Measurements from ENCODE around the gene ATRN. TPM values are rescaled to one million over a fixed set of nuclear protein-coding genes. Genes with fewer than 3 reads are reported as not detected.

ATRN gene
- total RNA-seq, 1 donor from 2014 or later, result 21.4 TPM

DNA sequence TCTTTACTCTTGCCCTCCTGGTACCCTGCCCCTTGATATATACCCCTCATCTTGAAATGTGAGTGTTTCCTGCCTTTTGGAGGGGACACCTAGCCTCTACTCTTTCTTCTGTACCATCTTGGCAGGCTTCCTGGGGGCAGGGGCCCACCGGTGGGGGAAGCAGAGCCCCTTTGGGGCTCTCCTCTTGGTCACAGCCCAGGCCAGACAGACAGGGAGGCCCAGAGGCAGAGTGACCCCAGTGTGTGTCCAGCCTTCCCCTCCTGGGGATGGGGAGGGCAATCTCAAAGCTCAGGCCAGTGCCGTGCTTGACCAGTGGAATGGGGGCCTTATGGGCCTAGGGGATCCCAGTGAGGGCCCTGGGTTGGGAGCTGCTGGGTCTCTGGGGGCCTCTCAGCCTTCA is 207.4 kb downstream of the ATRN start:
- H3K27me3 ChIP-seq (ENCODE audit: control insufficient read depth in 3 of 3, insufficient read depth in 3 of 3, low read length in 3 of 3), result peaks cover 11 to 24% (median 21%) of the 10 kb centered on the region in 3 donors
- no peaks in the 10 kb centered on the region for H3K9me3 ChIP-seq (ENCODE audit: control insufficient read depth in 3 of 3, low read length in 3 of 3)
- H3K9ac ChIP-seq (ENCODE audit: low read depth in 1 of 3, low read length in 3 of 3), result no peak overlapping the region
- peaks cover 0 to 3% (median 0%) of the 10 kb centered on the region in 3 donors for H3K36me3 ChIP-seq (ENCODE audit: control insufficient read depth in 3 of 3, insufficient read depth in 3 of 3, low read length in 3 of 3)
- H3K4me3 ChIP-seq (ENCODE audit: low read length in 3 of 3), result no peak overlapping the region
- H3K4me1 ChIP-seq (ENCODE audit: control insufficient read depth in 3 of 3, insufficient read depth in 3 of 3, low read length in 3 of 3), result peaks cover 13 to 19% (median 16%) of the 10 kb centered on the region in 3 donors
- H3K27ac ChIP-seq (ENCODE audit: low read depth, low read length), result no peak overlapping the region

DNA sequence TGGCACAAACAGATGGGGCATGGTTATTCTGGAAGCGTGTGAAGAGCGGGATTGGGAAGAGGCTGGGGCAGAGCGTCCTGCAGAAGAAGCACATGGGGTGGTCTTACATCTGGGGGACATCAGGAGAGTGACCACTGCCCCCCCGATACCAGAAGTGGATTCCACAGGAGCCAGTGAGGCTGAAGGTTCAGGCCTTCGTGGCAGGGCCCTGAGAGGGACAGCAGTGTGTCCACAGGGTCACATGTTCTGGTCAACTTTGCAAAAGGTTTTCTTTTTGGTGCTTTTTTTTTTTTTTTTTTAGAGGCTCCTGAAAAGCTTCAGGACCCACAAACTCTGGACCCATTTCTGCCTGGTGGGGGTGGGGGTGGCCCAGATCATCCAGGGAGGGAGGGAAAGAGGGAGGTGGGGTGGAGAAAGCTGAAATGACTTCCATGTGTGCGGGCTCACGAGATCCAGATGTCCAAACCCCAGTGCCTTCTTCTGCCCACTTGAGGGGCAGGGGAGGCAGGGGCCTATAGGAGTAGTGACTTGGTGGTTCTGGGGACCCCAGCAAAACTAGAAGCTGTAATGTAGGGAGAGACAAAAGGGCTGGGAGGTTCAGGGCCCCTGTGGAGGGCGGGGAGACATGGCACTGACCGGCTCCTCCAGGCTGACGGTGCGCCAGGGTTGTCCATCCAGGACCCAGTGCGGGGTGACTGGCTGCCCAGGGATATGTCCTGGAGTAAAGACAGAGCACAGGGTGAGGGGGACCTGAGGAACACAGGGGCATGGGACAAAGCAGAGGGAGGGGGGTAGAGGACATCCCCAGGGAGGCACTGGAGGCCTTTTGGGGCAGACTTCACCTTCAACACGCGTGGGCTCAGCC is 208.3 kb downstream of the ATRN start:
- H3K4me1 ChIP-seq (ENCODE audit: control insufficient read depth in 3 of 3, insufficient read depth in 3 of 3, low read length in 3 of 3), result peaks cover 13 to 19% (median 16%) of the 10 kb centered on the region in 3 donors
- H3K36me3 ChIP-seq (ENCODE audit: control insufficient read depth in 3 of 3, insufficient read depth in 3 of 3, low read length in 3 of 3), result peaks cover 0 to 3% (median 0%) of the 10 kb centered on the region in 3 donors
- no peaks in the 10 kb centered on the region for H3K9me3 ChIP-seq (ENCODE audit: control insufficient read depth in 3 of 3, low read length in 3 of 3)
- no peak overlapping the region for H3K27ac ChIP-seq (ENCODE audit: low read depth, low read length)
- peaks cover 11 to 22% (median 18%) of the 10 kb centered on the region in 3 donors for H3K27me3 ChIP-seq (ENCODE audit: control insufficient read depth in 3 of 3, insufficient read depth in 3 of 3, low read length in 3 of 3)
- H3K9ac ChIP-seq (ENCODE audit: low read depth in 1 of 3, low read length in 3 of 3), result peak overlapping the region in 1 of 3 donors; percentile 10
- no peak overlapping the region for H3K4me3 ChIP-seq (ENCODE audit: low read length in 3 of 3)

DNA sequence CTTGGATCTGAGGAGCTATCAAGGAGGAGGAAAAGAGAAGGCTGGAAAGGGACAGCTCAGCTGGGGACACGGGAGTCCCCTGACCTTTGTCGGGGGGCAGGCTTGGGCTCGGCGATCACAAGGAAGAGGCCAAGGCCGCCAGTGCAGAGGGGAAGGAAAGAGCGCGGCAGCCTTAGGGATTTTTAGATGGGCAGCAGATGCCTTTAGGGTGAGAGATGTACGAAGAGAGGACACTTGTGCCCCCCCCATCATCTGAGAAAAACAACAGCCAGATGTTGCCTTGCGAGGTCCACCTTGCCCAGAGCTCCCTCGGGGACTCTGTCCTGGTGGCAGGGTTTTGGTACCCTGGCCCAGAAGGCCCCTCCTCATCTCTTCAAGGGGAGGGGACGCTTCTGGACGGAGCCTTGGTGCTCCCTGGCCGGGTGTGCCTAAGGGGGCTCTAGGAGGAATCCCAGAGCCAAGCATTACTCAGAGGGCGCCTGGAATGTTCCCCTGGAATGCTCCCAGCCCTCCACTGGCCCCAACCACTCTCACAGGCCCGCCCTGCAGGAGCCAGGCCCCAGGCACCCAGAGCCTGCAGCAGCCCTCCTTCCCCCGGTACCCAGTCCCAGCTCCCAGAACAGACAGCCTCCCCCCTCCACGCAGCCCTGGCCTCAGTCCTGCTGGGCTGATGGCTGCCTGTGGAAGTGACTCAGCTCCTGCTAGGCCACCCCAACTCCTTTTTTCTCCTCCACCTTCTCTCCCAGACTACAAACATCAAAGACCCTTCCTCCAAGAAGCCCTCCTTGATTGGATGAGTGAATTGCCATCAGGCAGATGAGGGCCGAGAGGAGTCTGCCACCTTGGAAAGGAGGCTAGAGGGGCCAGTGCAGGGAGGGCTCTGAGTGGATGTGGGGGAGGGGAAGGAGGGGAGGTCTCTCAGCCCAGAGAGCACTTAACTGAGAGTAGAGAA is 209.2 kb downstream of the ATRN start:
- H3K9me3 ChIP-seq (ENCODE audit: control insufficient read depth in 3 of 3, low read length in 3 of 3), result no peaks in the 10 kb centered on the region
- peaks cover 0 to 3% (median 0%) of the 10 kb centered on the region in 3 donors for H3K36me3 ChIP-seq (ENCODE audit: control insufficient read depth in 3 of 3, insufficient read depth in 3 of 3, low read length in 3 of 3)
- H3K4me3 ChIP-seq (ENCODE audit: low read length in 3 of 3), result peak overlapping the region in 2 of 3 donors; percentile 22 to 66
- H3K4me1 ChIP-seq (ENCODE audit: control insufficient read depth in 3 of 3, insufficient read depth in 3 of 3, low read length in 3 of 3), result peaks cover 13 to 19% (median 16%) of the 10 kb centered on the region in 3 donors
- H3K27me3 ChIP-seq (ENCODE audit: control insufficient read depth in 3 of 3, insufficient read depth in 3 of 3, low read length in 3 of 3), result peaks cover 8 to 14% (median 13%) of the 10 kb centered on the region in 3 donors
- peak overlapping the region in 2 of 3 donors; percentile 10 to 57 for H3K9ac ChIP-seq (ENCODE audit: low read depth in 1 of 3, low read length in 3 of 3)
- H3K27ac ChIP-seq (ENCODE audit: low read depth, low read length), result no peak overlapping the region

DNA sequence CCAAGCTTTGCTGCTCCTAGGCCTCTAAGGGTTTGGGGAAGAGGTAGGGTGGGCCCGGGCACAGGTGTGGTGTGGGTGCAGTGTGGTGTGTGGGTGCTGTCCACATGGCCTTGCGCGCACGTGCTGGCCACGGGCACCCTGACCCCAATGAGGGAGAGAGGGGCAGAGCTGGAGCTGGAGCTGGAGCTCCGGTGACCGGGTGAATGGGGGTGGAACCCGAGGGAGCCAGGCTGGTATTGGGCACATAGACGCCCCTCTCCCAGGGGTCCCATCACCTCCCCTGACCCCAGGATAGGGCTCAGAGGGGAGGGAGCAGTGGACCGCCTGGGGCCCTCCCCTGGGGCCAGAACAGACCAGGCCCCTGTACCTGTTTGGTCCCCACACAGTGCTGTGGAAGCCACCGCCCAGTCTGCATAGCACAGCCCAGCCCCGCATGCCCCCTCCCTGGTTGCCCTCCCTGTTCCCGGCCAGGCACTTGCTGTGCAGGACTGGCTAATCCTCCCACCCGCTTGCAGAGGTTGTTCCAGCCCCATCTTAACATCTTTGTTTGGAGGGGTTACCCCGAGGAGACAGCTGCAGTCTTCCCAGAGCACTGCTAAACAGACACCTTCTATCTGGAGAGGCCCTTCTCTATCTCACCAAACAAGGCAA is 210.0 kb downstream of the ATRN start:
- Histone ChIP-seq H3K4me1 (ENCODE audit: control insufficient read depth in 3 of 3, insufficient read depth in 3 of 3, low read length in 3 of 3) (peaks cover 13 to 19% (median 16%) of the 10 kb centered on the region in 3 donors), H3K4me3 (ENCODE audit: low read length in 3 of 3) (peak overlapping the region; percentile 46 to 67 (median 66)), H3K27me3 (ENCODE audit: control insufficient read depth in 3 of 3, insufficient read depth in 3 of 3, low read length in 3 of 3) (peaks cover 8 to 14% (median 13%) of the 10 kb centered on the region in 3 donors), H3K9ac (ENCODE audit: low read depth in 1 of 3, low read length in 3 of 3) (peak overlapping the region; percentile 33 to 57 (median 53)), H3K9me3 (ENCODE audit: control insufficient read depth in 3 of 3, low read length in 3 of 3) (no peaks in the 10 kb centered on the region), H3K27ac (ENCODE audit: low read depth, low read length) (no peak overlapping the region), H3K36me3 (ENCODE audit: control insufficient read depth in 3 of 3, insufficient read depth in 3 of 3, low read length in 3 of 3) (peaks cover 0 to 3% (median 0%) of the 10 kb centered on the region in 3 donors)

DNA sequence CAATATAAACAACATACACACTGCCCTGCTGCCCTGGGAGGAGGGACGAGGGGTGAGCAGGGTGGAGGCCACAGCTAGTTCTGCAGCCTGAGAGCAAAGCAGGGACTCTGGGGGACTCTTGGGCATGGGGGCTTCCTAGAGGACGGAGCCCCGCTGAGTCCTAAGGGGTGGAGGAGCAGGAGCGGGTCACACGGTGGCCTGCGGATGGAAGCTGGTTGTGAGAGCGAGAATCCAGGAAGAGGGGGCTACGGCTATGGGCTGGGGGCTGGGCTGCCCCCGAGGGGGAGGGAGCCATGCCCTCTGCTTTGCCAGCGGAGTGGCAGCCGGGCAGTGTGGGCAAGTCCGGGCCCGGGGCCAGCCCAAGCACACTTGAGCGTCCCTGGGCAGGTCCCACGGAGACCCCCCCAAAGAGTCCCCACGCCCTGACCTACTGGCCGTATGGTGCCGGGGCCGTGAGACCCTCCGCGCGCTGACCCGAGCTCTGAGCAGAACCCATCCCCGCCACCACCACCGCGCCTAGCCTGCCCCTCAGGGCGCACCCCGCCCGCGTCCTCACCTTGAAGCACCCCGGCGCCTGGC is 210.6 kb downstream of the ATRN start:
- Histone ChIP-seq H3K9me3 (ENCODE audit: control insufficient read depth in 3 of 3, low read length in 3 of 3) (no peaks in the 10 kb centered on the region), H3K27me3 (ENCODE audit: control insufficient read depth in 3 of 3, insufficient read depth in 3 of 3, low read length in 3 of 3) (peaks cover 8 to 14% (median 13%) of the 10 kb centered on the region in 3 donors), H3K4me1 (ENCODE audit: control insufficient read depth in 3 of 3, insufficient read depth in 3 of 3, low read length in 3 of 3) (peaks cover 16 to 20% (median 19%) of the 10 kb centered on the region in 3 donors), H3K9ac (ENCODE audit: low read depth in 1 of 3, low read length in 3 of 3) (peak overlapping the region; percentile 12 to 66 (median 53)), H3K36me3 (ENCODE audit: control insufficient read depth in 3 of 3, insufficient read depth in 3 of 3, low read length in 3 of 3) (no peaks in the 10 kb centered on the region), H3K27ac (ENCODE audit: low read depth, low read length) (no peak overlapping the region), H3K4me3 (ENCODE audit: low read length in 3 of 3) (peak overlapping the region; percentile 46 to 67 (median 66))

DNA sequence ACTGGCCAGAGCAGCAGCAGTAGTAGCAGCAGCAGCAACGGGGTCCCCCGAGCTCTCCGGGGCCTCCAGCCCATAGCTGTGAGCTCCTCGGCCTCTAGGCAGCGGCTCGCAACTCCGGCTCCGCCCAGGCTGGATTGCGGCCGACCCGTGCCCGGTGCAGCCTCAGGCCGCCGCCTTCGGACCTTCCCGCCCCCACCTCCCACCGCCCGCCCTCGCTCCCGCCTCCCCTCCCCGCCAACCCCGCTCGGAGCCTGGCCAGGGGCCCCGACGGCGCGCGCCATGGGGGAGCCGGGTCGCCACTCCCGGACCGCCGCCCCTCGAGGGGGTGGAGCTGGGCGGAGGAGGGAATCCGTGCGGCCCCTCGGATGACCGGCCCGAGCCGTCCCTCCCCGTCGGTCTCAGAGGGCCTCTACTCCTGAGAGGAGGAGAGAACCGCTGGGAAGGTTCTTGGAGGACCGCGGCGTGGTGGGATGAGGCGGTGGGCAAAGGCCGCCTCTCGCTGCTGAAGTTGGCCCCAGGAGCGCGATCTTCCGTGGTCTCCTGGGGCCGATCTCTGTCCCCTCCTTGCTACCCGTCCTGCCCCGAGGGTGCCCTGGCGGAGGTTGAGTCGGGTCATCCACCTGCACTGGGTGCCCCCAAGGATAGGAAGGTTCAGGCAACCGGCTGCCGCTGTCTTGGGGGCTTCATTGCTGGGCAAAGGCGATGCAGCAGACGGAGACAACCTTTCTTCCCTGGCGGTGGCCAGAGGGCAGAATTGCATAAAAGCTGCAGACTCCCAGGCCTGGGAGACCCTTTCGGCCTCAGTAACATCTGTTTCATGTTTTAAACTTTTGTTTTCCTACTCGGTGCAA is 211.3 kb downstream of the ATRN start, which contains the start of gene ADAM33:
ADAM33 (minus strand) TSS at position 80 of the 851 bp plus-strand sequence; CDS start at position 74, 6 bp downstream.
- H3K27ac ChIP-seq (ENCODE audit: low read depth, low read length), result no peak within 1 kb of the TSS
- H3K27me3 ChIP-seq (ENCODE audit: control insufficient read depth in 3 of 3, insufficient read depth in 3 of 3, low read length in 3 of 3), result peaks cover 8 to 14% (median 13%) of the 10 kb centered on the region in 3 donors
- no peaks in the 10 kb centered on the region for H3K36me3 ChIP-seq (ENCODE audit: control insufficient read depth in 3 of 3, insufficient read depth in 3 of 3, low read length in 3 of 3)
- peaks cover 17 to 22% (median 20%) of the 10 kb centered on the region in 3 donors for H3K4me1 ChIP-seq (ENCODE audit: control insufficient read depth in 3 of 3, insufficient read depth in 3 of 3, low read length in 3 of 3)
- H3K9me3 ChIP-seq (ENCODE audit: control insufficient read depth in 3 of 3, low read length in 3 of 3), result no peaks in the 10 kb centered on the region
- H3K4me3 ChIP-seq (ENCODE audit: low read length in 3 of 3), result peak within 1 kb of the TSS; percentile 46 to 67 (median 66)
- H3K9ac ChIP-seq (ENCODE audit: low read depth in 1 of 3, low read length in 3 of 3), result peak within 1 kb of the TSS; percentile 33 to 66 (median 53)

DNA sequence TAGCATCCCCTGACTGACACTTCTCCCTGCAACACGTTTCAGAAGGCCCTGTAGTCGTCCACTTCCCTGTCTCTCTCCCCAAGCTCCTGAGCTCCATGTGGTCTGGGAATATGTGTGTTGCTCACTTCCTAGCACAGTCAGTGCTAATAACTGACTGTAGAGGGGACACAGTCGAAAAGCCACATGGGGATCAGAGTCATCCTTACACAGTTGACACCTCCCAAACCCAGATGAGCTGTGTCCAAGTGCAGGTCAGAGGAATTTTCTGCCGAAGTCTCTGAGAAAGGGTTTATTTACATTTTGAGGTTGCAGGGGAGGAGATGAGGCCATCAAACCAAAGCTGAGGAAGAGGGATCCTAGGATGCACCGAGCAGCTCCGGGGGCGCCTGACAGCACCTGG is 214.5 kb downstream of the ATRN start:
- Histone ChIP-seq H3K4me3 (ENCODE audit: low read length in 3 of 3) (no peak overlapping the region), H3K4me1 (ENCODE audit: control insufficient read depth in 3 of 3, insufficient read depth in 3 of 3, low read length in 3 of 3) (peaks cover 11 to 23% (median 18%) of the 10 kb centered on the region in 3 donors), H3K9me3 (ENCODE audit: control insufficient read depth in 3 of 3, low read length in 3 of 3) (no peaks in the 10 kb centered on the region), H3K36me3 (ENCODE audit: control insufficient read depth in 3 of 3, insufficient read depth in 3 of 3, low read length in 3 of 3) (no peaks in the 10 kb centered on the region), H3K27ac (ENCODE audit: low read depth, low read length) (no peak overlapping the region), H3K27me3 (ENCODE audit: control insufficient read depth in 3 of 3, insufficient read depth in 3 of 3, low read length in 3 of 3) (peaks cover 8 to 14% (median 13%) of the 10 kb centered on the region in 3 donors), H3K9ac (ENCODE audit: low read depth in 1 of 3, low read length in 3 of 3) (no peak overlapping the region)

DNA sequence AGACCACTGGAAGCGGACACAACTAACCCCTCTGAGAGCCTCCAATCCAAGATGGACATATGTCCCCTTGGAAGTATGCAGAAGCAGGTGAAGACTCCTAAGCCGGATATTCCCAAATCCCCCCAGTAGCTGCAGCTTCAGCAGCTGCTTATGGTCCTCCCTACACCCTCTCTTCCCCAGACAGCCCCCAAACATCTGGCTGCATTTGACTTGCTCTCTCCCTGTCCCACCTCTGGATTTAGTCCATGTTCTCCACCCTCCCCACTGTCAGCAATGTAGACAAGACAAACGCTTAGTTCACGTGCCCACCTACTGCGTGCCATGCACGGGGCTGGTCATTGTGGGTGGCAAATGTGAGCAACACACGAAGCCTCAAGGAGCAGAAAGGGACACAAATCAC is 215.6 kb downstream of the ATRN start:
- Histone ChIP-seq H3K27me3 (ENCODE audit: control insufficient read depth in 3 of 3, insufficient read depth in 3 of 3, low read length in 3 of 3) (peaks cover 5 to 8% (median 5%) of the 10 kb centered on the region in 3 donors), H3K27ac (ENCODE audit: low read depth, low read length) (no peak overlapping the region), H3K9ac (ENCODE audit: low read depth in 1 of 3, low read length in 3 of 3) (no peak overlapping the region), H3K36me3 (ENCODE audit: control insufficient read depth in 3 of 3, insufficient read depth in 3 of 3, low read length in 3 of 3) (no peaks in the 10 kb centered on the region), H3K4me3 (ENCODE audit: low read length in 3 of 3) (peak overlapping the region in 1 of 3 donors; percentile 42), H3K4me1 (ENCODE audit: control insufficient read depth in 3 of 3, insufficient read depth in 3 of 3, low read length in 3 of 3) (peaks cover 11 to 23% (median 17%) of the 10 kb centered on the region in 3 donors), H3K9me3 (ENCODE audit: control insufficient read depth in 3 of 3, low read length in 3 of 3) (no peaks in the 10 kb centered on the region)

Data from skeletal muscle tissue (tissue), 4 donors.